Dermis blood vessel endothelial cell (primary cell): ENCODE data around the gene ANXA9. TPM values are rescaled to one million over a fixed set of nuclear protein-coding genes. Genes with fewer than 3 reads are reported as not detected.

Experiments
- DNase-seq: peaks from one replicate; pipeline ENCODE4 v3.0.0; 2010
- total RNA-seq: library from RNA; depleted of rRNA; stranded (reverse); fragments of >200 nt; gene quantifications from 2 replicates; pipeline ENCODE4 v1.2.3, GENCODE V29; 2014

ANXA9 gene
- total RNA-seq, 1 donor from 2014 or later: not detected

GRCh38 chr1:150974580-150975478, 7.3 kb upstream of the ANXA9 start, which contains the start of gene CERS2:
TSS of gene CERS2 (minus strand) at chr1:150974835. CDS start at chr1:150969090, 5,745 bp downstream.
- DNase-seq: peak; percentile 87

DNA sequence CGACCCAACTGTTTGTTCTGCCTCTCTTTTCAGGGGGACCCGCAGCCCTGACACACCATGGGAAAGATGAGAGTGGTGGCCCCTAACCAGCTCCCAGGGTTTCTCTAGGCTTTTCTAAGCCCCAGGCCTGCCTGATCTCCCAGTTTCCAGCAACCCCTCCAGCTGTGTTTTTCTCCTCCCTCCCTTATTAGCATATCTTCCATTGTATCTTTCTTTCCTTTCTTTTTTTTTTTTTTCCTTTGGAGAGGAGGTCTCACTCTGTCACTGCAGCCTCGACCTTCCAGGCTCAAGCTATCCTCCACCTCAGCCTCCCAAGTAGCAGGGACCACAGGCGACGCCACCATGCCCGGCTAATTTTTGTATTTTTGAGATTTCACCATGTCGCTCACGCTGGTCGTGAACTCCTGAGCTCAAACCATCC, 5.7 kb upstream of the ANXA9 start:
- DNase-seq: no peak

DNA sequence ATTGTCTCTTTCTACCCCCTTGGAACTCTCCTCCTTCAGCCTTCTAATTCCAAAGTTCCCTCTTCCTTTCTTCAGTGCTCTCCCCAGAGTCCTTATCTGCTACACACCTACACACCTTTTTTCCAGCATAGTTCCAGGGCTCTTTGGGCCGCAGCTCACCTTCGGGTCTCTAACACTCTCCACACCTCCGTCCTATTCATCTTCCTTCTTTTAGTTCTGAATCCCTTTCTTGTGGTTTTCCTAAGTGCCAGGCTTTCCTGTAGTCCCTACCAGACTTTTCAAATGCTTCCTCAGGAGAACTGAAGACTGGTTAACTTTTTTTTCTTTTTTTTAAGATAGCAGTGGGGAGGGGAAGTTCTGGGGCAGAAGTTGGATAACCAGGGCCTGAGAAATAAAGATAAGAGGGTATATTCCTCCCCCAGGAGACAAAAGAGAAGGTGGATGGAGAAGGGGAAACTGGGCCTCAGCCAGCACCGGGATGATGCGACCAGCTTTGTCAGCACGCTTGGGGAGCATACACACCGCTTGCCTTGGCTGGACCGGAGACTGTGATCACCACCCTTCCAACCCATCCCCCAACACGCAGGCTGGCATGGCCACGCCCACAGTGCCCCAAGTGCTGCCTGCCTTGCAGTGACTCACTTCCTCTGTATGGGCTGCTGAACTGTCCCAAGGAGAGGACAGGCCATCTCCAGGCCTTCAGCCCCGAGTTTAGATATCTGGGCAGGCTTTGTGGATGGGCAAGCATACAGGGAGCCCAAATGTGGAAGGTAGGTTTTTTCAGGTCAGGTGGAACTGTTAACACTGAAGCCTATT, 5.0 kb upstream of the ANXA9 start:
- peak; percentile 73 for DNase-seq

DNA sequence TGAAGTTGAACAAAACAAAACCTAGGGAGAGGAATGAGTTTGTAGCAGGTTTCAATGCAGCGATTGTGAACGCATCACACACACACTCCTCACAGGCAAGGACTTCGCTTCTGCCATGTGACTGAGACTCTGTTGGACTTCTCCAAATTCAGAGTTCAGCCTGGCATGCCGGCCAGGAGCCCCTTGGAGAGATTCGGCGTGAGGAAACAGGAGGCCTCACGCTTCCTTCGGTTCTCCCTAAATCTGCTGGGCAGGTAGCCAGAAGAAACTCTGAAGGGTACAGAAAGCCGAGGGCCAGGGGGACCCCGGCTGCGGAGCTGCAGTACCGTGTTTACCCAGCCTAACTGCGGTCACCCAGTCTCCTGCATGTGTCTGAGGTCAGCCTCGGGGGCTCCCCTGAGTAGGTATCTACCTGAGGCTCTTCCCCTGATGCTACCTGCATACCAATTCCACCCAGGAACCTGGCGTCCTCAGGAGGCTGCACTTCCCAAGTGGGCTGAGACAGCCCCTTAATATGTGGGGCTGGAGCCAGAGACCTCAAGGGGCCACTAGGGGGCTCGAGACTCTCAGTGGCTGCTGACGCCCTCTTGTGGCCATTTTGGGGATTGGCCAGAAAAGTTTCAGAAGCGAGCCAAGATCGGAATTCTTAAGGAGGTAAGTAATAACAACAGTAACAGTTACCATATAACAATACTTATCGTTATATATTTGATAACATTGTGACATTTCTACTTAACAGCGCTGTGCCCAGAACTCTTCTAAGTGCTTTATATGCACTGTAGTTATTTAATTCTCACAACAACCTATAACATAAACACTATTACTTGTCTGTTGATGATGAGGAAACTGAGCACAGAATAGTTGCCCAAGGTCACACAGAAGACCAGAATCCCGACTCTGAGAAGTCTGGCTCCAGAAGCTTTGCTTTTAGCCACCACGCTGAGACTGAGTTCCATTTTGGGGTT, 2.7 kb upstream of the ANXA9 start:
- DNase-seq: peak; percentile 95

DNA sequence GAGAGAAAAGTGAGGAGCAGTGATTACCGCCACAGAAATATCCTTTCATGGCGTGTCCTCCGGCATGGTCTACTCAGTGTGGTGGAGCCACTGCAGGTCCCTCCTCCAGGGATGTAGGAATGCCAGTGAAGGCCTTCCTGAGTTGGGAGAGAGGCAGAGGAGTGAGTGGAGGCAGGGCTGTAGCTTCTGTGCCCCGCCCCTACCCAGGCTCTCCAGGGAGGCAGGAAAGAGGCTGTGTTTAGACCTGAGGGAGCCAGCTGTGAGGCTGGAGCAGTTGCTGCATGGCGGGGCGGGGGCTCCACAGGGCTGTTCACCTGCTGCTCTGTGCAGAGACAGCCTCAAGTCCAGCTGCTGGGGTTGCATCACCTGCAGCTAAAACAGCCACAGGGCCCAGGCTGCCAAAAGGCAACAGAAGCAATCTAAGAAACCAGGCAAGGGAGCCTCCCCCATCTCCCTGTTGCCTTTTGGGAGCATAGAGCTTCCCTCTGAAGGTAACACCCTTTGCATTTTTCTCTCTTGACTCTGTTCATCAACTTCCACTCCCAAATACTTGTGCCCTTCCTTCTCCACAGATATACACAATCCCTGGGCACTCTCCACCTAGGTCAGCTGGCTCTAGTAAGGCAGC, 801 bp upstream of the ANXA9 start:
- no peak for DNase-seq

- no peak for DNase-seq
Measured at GRCh38 chr1:150985179-150985825, 3.2 kb downstream of the ANXA9 start.

- no peak for DNase-seq
Measured at GRCh38 chr1:150987924-150988323, 5.8 kb downstream of the ANXA9 start.

- DNase-seq: no peak
Measured at GRCh38 chr1:150992626-150993025, 10.5 kb downstream of the ANXA9 start.

DNA sequence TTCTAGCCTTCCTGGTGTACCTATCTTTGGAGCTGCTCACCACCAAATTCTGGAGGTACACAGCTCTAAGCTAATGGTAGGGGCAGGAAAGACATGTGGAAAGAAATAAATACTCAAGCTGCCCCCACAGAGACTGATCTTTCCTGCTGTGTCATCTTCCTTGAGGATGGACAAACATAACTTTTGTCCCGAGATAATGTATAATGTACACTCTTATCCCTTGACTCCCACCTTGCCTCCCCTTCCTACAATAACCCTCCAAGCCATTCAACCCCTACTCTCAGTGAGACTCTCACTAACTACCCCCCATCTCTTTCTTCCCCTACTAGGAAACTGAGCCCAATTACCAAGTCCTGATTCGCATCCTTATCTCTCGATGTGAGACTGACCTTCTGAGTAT, 12.2 kb downstream of the ANXA9 start:
- no peak for DNase-seq

DNA sequence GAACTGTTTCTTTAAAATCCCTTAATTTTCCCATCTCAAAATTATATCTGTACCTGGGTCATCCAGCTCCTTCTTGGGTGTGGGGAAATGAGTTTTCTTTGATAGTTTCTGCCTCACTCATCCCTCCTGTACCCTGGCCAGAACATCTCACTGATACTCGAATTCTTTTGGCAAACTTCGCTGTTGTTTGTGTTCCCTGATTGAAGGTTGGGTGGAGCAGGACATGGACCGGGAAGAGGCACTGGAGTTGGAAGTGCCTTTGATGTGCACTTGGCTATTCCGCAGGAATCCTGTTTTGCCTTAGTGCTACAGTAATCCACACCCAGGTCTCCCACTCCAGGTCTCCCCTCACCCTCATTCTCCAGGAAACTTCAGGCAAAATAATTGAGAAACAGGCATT, 13.4 kb downstream of the ANXA9 start:
- DNase-seq: no peak

DNA sequence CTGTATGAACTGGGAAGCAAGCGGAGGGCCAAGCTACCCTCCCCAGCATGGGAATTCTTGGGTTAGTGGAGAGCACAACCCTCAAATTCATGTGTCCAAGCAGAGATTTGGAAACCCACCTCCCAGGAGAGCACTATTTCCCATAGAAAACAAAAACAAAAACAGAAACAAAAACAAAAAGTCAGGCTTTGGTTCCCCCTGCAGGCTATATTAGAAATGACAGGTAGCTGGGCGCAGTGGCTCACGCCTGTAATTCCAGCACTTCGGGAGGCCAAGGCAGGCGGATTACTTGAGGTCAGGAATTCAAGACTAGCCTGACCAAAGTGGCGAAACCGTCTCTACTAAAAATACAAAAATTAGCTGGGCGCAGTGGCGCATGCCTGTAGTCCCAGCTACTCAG, 13.8 kb downstream of the ANXA9 start:
- DNase-seq: peak; percentile 48

DNA sequence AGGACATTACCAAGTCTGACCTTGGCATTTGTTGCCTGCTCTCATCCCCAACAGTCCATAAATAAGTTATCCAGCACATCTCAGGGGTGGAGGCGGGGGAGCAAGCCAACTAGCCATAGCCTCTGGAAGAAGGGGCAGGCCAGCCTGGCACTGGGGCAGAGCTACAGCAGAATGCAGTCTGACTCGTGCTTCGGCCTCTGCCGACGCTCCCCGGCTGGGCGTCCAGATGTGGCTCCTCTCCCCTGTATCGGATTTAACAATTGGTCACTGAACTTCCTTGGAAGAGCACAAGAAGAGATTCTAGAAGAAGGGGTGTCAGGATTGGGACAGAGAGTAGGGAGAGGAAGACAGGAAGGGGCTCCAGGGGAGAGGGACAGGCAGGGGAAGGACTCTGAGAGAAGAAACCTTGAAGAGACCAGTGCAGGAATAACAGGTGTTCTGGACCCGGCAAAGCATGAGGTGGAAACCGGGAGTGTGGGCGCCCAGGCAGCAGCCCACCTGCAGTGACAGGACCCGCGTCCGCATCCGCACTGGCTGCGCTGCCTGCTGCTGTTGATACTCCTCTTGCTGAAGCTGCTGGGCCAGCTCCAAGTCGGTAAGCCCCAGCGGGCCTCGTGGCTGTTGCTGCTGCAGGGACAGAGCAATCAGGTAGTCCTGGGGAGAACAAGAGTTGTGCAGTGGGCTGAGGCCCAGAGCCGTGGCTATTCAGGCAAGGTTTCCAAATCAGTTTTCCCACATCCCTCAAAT, 15.2 kb downstream of the ANXA9 start:
- DNase-seq: no peak

DNA sequence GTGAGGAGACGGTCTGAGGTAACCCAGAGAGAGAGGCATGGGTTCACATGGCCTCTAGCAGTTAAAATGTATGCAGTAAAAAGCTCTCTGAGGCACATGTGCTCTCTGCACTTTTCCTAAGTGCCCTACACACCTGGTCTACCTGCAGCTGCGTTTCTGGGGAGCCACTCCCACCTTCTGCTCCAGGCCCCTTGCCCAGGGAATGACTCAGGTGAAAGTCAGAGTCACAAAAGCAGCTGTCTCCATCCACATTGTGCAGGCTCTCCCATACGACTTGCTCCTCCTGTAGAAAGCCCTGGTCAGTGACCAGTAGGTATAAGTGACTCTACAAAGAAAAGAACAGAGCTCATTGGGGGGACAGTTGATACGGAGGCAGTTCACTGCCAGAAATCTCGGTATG, 15.9 kb downstream of the ANXA9 start:
- no peak for DNase-seq

GRCh38 chr1:150999051-150999674, 17.1 kb downstream of the ANXA9 start:
- peak; percentile 93 for DNase-seq

- DNase-seq: no peak
Measured at GRCh38 chr1:150999926-151000325, 17.8 kb downstream of the ANXA9 start.

- DNase-seq: no peak
Measured at GRCh38 chr1:151000408-151000807, 18.3 kb downstream of the ANXA9 start.

DNA sequence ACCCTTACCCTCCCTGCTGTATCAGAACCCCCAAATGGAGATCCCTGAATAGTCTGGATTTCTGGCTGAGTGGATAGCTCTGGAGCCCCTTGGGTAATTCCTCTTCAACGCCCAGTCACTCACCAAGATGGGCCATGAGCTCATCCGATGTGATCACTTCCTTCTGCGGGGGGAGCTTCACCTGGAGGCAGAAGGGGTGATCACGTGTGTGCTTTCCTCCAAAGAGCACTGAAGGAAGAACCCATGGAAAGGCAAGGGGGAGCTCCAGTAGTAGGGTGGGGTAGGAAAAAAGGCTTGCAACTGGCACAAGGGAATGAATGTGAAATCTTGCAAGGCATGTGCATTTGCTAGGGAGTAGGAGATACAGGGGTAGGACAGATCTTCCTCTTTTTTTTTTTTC, 19.5 kb downstream of the ANXA9 start:
- DNase-seq: peak; percentile 49

GRCh38 chr1:151002051-151002450, 20.0 kb downstream of the ANXA9 start:
- no peak for DNase-seq

- no peak for DNase-seq
Measured at GRCh38 chr1:151002611-151003010, 20.5 kb downstream of the ANXA9 start.

- no peak for DNase-seq
Measured at GRCh38 chr1:151003180-151003579, 21.1 kb downstream of the ANXA9 start.
